GM18526 (cell line): ENCODE results near the gene DCC.

Source experiments
- POLR2A ChIP-seq: IDR thresholded peaks from 3 replicates; pipeline ENCODE4 v1.6.1; 2011; ENCODE audit not compliant: insufficient read length; ENCODE audit errors: extremely low read depth

Gene DCC

GRCh38 chr18:52620926-52621439, 281.0 kb downstream of the DCC start:
- TF ChIP-seq POLR2A, result no peak

GRCh38 chr18:52624702-52625101, 284.7 kb downstream of the DCC start:
- no peak for TF ChIP-seq POLR2A

GRCh38 chr18:52636536-52636935, 296.5 kb downstream of the DCC start:
- TF ChIP-seq POLR2A, result no peak

- no peak for TF ChIP-seq POLR2A
These were observed 308.2 kb downstream of the DCC start for GRCh38 chr18:52648201-52648600.

- TF ChIP-seq POLR2A, result no peak
These were observed 312.4 kb downstream of the DCC start for GRCh38 chr18:52652391-52652790.

- TF ChIP-seq POLR2A, result no peak
These were observed 317.2 kb downstream of the DCC start for GRCh38 chr18:52657043-52657805.

- TF ChIP-seq POLR2A, result no peak
These were observed 327.6 kb downstream of the DCC start for GRCh38 chr18:52667463-52668065.

- no peak for TF ChIP-seq POLR2A
These were observed 330.9 kb downstream of the DCC start for GRCh38 chr18:52670896-52671295.

- TF ChIP-seq POLR2A, result no peak
These were observed 338.0 kb downstream of the DCC start for GRCh38 chr18:52678034-52678433.

GRCh38 chr18:52678551-52678950, 338.6 kb downstream of the DCC start:
- no peak for TF ChIP-seq POLR2A

- no peak for TF ChIP-seq POLR2A
These were observed 339.4 kb downstream of the DCC start for GRCh38 chr18:52679354-52679753.

- TF ChIP-seq POLR2A, result no peak
These were observed 342.3 kb downstream of the DCC start for GRCh38 chr18:52682260-52682659.

- no peak for TF ChIP-seq POLR2A
These were observed 345.3 kb downstream of the DCC start for GRCh38 chr18:52685316-52685715.

GRCh38 chr18:52691841-52692240, 351.8 kb downstream of the DCC start:
- TF ChIP-seq POLR2A, result no peak

- TF ChIP-seq POLR2A, result no peak
These were observed 354.8 kb downstream of the DCC start for GRCh38 chr18:52694804-52695203.

- no peak for TF ChIP-seq POLR2A
These were observed 360.1 kb downstream of the DCC start for GRCh38 chr18:52700116-52700515.
